IMR-90 (cell line): ENCODE results near the gene RAB15. TPM values are rescaled to one million over a fixed set of nuclear protein-coding genes. Genes with fewer than 3 reads are reported as not detected.
A peak's percentile ranks its signal among the peaks of the same experiment; 100 is the strongest.

ENCODE experiments used
- ATAC-seq: fragments of 200-7000 bp; cut with Tn5 transposase; 2 replicates; pipeline ENCODE4 v1.9.1; 2020; ENCODE audit warnings: low read depth, mild to moderate bottlenecking, moderate library complexity
- BruUV-seq: library from RNA; stranded (reverse); fragments of 400-500 nt; replicated peaks from 2 replicates; lab custom pipeline; 2021; lab: Mats Ljungman, UMichigan
- CTCF ChIA-PET: fragments of 300-600 bp; formaldehyde crosslinking; extraction: SDS; loops from one replicate; lab custom pipeline; 2021; ENCODE audit warnings: antibody characterized with exemption; lab: Yijun Ruan, JAX
- POLR2A ChIA-PET: fragments of 300-600 bp; sonication (Branson Sonifier 250); formaldehyde crosslinking; loops from one replicate; lab custom pipeline; 2022; ENCODE audit warnings: antibody characterized with exemption; ENCODE audit not compliant: unreplicated experiment; lab: Charles Lee
- DNase-seq: peaks from one replicate; pipeline ENCODE4 v3.0.0; 2013
- H2AFZ ChIP-seq: replicated peaks from 2 replicates; pipeline ENCODE3; 2013; ENCODE audit warnings: low read length, mild to moderate bottlenecking; ENCODE audit not compliant: poor library complexity
- H2AK5ac ChIP-seq: 2 replicates; pipeline ENCODE4 v1.6.1; 2013; ENCODE audit warnings: low read depth, low read length, inconsistent platforms
- H2AK9ac ChIP-seq: replicated peaks from 2 replicates; pipeline ENCODE3; 2013; ENCODE audit warnings: mild to moderate bottlenecking, low read depth, low read length, moderate library complexity; ENCODE audit not compliant: poor library complexity
- H2BK120ac ChIP-seq: 2 replicates; pipeline ENCODE4 v1.6.1; 2013; ENCODE audit warnings: low read depth, low read length, inconsistent platforms
- H2BK15ac ChIP-seq: 3 replicates; pipeline ENCODE4 v1.6.1; 2013; ENCODE audit warnings: low read depth, low read length, inconsistent platforms
- H2BK20ac ChIP-seq: 2 replicates; pipeline ENCODE4 v1.6.1; 2013; ENCODE audit warnings: low read depth, mild to moderate bottlenecking, inconsistent platforms, low read length, moderate library complexity
- H2BK5ac ChIP-seq: 2 replicates; pipeline ENCODE4 v1.6.1; 2013; ENCODE audit warnings: mild to moderate bottlenecking, low read depth, low read length, inconsistent platforms; ENCODE audit not compliant: poor library complexity, severe bottlenecking
- H3K14ac ChIP-seq: replicated peaks from 2 replicates; pipeline ENCODE4 v1.6.1; 2013; ENCODE audit warnings: low read depth, low read length, inconsistent platforms
- H3K18ac ChIP-seq: 2 replicates; pipeline ENCODE4 v1.6.1; 2013; ENCODE audit warnings: low read depth, low read length, control low read depth
- H3K23ac ChIP-seq: 2 replicates; pipeline ENCODE4 v1.6.1; 2013; ENCODE audit warnings: low read depth, low read length, inconsistent platforms
- H3K27ac ChIP-seq: 2 replicates; pipeline ENCODE4 v1.5.1; 2013; ENCODE audit warnings: mild to moderate bottlenecking, control low read depth, low read length; ENCODE audit not compliant: insufficient read depth
- H3K27me3 ChIP-seq: 2 replicates; pipeline ENCODE4 v1.6.1; 2013; ENCODE audit warnings: low read length; ENCODE audit not compliant: control insufficient read depth, insufficient read depth
- H3K36me3 ChIP-seq: 2 replicates; pipeline ENCODE4 v1.6.1; 2013; ENCODE audit warnings: low read length, mixed read lengths; ENCODE audit not compliant: control insufficient read depth, insufficient read depth
- H3K4ac ChIP-seq: 2 replicates; pipeline ENCODE4 v1.6.1; 2013; ENCODE audit warnings: low read depth, low read length, inconsistent platforms
- H3K4me1 ChIP-seq: 2 replicates; pipeline ENCODE4 v1.6.1; 2013; ENCODE audit warnings: low read length, mixed read lengths; ENCODE audit not compliant: control insufficient read depth, insufficient read depth
- H3K4me2 ChIP-seq: 2 replicates; pipeline ENCODE4 v1.6.1; 2013; ENCODE audit warnings: low read depth, mild to moderate bottlenecking, control low read depth, low read length, moderate library complexity
- H3K4me3 ChIP-seq: 2 replicates; pipeline ENCODE4 v1.5.1; 2013; ENCODE audit warnings: low read depth, mild to moderate bottlenecking, control low read depth, low read length, moderate library complexity; ENCODE audit not compliant: insufficient read depth
- H3K56ac ChIP-seq: 2 replicates; pipeline ENCODE4 v1.6.1; 2013; ENCODE audit warnings: low read length, inconsistent platforms; ENCODE audit not compliant: insufficient read depth; ENCODE audit errors: extremely low read depth
- H3K79me1 ChIP-seq, 2 experiments: 2 replicates each; pipeline ENCODE4 v1.6.1; 2013; ENCODE audit warnings: low read length in 2 of 2, inconsistent platforms in 1 of 2, low read depth in 1 of 2
- H3K9ac ChIP-seq: 2 replicates; pipeline ENCODE4 v1.6.1; 2013; ENCODE audit warnings: low read depth, low read length, control low read depth
- H3K9me1 ChIP-seq: 2 replicates; pipeline ENCODE4 v1.6.1; 2013; ENCODE audit warnings: low read length, inconsistent platforms; ENCODE audit not compliant: insufficient read depth
- H3K9me3 ChIP-seq: 2 replicates; pipeline ENCODE4 v1.6.1; 2013; ENCODE audit warnings: low read length; ENCODE audit not compliant: control insufficient read depth, insufficient read depth
- H4K20me1 ChIP-seq: 2 replicates; pipeline ENCODE4 v1.6.1; 2013; ENCODE audit warnings: low read length, inconsistent platforms; ENCODE audit not compliant: insufficient read depth
- H4K5ac ChIP-seq: 2 replicates; pipeline ENCODE4 v1.6.1; 2013; ENCODE audit warnings: mild to moderate bottlenecking, low read depth, low read length, control low read depth
- H4K8ac ChIP-seq, 2 experiments: 2 replicates each; pipeline ENCODE4 v1.6.1; 2013; ENCODE audit warnings: low read depth in 2 of 2, low read length in 2 of 2, control low read depth in 1 of 2, inconsistent platforms in 1 of 2
- H4K91ac ChIP-seq: 2 replicates; pipeline ENCODE4 v1.6.1; 2013; ENCODE audit warnings: low read depth, low read length, inconsistent platforms; ENCODE audit not compliant: insufficient read depth
- CEBPB ChIP-seq: IDR thresholded peaks from 2 replicates; pipeline ENCODE4 v1.6.1; 2012; ENCODE audit warnings: low read depth, low read length, improper control_type of control experiment
- CHD1 ChIP-seq: IDR thresholded peaks from 2 replicates; pipeline ENCODE4 v1.6.1; 2012; ENCODE audit warnings: low read depth, low read length, improper control_type of control experiment
- CTCF ChIP-seq: conservative IDR thresholded peaks from 2 replicates; pipeline ENCODE4 v1.5.1; 2012; ENCODE audit warnings: mild to moderate bottlenecking, low read depth, low read length, improper control_type of control experiment
- MXI1 ChIP-seq: IDR thresholded peaks from 2 replicates; pipeline ENCODE4 v1.6.1; 2012; ENCODE audit warnings: low read depth, mild to moderate bottlenecking, low read length, moderate library complexity, borderline replicate concordance
- POLR2A ChIP-seq: IDR thresholded peaks from 2 replicates; pipeline ENCODE4 v1.6.1; 2012; ENCODE audit warnings: mild to moderate bottlenecking, low read depth, low read length
- RAD21 ChIP-seq: IDR thresholded peaks from 2 replicates; pipeline ENCODE4 v1.6.1; 2012; ENCODE audit warnings: low read length, improper control_type of control experiment
- RFX5 ChIP-seq: IDR thresholded peaks from 2 replicates; pipeline ENCODE4 v1.8.0; 2012; ENCODE audit warnings: low read depth, mild to moderate bottlenecking, low read length, moderate library complexity
- SMC3 ChIP-seq: fragments of 150-350 bp; IDR thresholded peaks from 2 replicates; pipeline ENCODE4 v1.6.1; 2016; ENCODE audit warnings: low read depth, mild to moderate bottlenecking, antibody characterized with exemption, low read length, moderate library complexity
- USF2 ChIP-seq: fragments of 150-350 bp; IDR thresholded peaks from 2 replicates; pipeline ENCODE4 v1.6.1; 2017; ENCODE audit warnings: mild to moderate bottlenecking, antibody characterized with exemption, low read length, low read depth
- WGBS, 2 experiments: methylation state at CpG; one replicate each; pipeline versions ENCODE4 v1.1.5 to v1.1.7; 2013; ENCODE audit warnings: missing lambda C conversion rate in 2 of 2; ENCODE audit not compliant: insufficient read length in 1 of 2; ENCODE audit errors: extremely low coverage in 2 of 2; 5-methylcytosine and 5-hydroxymethylcytosine counted together
- dilution Hi-C: fragments of 300-500 bp; cut with HindIII; formaldehyde crosslinking; loops from one replicate; pipeline ENCODE4 v1.14.3; 2018; ENCODE audit warnings: low sequenced_read_pairs; ENCODE audit not compliant: unreplicated experiment
- in situ Hi-C: fragments of 300-500 bp; cut with MboI; formaldehyde crosslinking; loops from 3 replicates; pipeline ENCODE4 v1.14.3; 2019; ENCODE audit warnings: low sequenced_read_pairs, inconsistent platforms, mixed read lengths
- intact Hi-C: fragments of 100-400 bp; cut with micrococcal nuclease; formaldehyde crosslinking; loops from 2 replicates; pipeline ENCODE4 v1.10.0; 2022
- polyA plus RNA-seq, 3 experiments: library from polyadenylated mRNA; depleted of rRNA; stranded (reverse); fragments of >200 nt; gene quantifications; 2 replicates each; pipeline ENCODE4 v1.2.3, GENCODE V29; 2012; ENCODE audit warnings: low replicate concordance in 1 of 3
- total RNA-seq: library from RNA; depleted of rRNA; stranded (reverse); fragments of >200 nt; gene quantifications from 2 replicates; pipeline ENCODE4 v1.2.3, GENCODE V29; 2012
- TF ChIP-seq, protein P1 (sequence below): fragments of 150-350 bp; IDR thresholded peaks from 2 replicates; pipeline ENCODE4 v1.6.1; 2016; ENCODE audit warnings: low read depth, mild to moderate bottlenecking, low read length, moderate library complexity, borderline replicate concordance

The RAB15 gene
- total and polyA plus RNA-seq, 2 of the 4 experiments (the other 2 are of a cell fraction) = 3.4 to 7.8 TPM

DNA sequence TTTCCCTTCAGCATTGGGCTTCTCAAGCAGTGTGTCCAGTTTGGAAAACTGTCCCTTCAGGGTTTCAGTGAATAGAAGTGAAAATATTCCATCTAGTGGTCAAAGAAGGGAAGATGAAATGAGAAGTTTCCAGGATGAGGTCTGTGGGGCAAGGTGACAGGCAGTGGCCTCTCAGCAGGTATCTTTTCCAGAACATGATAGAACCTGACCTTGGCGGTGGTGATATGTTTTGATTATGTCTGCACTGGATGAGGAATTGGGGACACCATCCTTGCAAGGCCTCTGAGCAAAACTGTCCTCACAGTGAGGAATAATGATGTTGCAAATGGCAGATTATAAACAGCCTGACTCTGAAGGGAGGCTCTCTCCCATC is 34.3 kb downstream of the RAB15 start:
- POLR2A ChIA-PET = no interaction called here
- Histone ChIP-seq H3K4me1 (no peaks in the 10 kb centered on the region), H4K91ac (no peak overlapping the region), H3K4ac (no peak overlapping the region), H3K27me3 (no peaks in the 10 kb centered on the region), H3K56ac (no peak overlapping the region), H3K18ac (no peak overlapping the region), H3K9me3 (no peaks in the 10 kb centered on the region), H3K79me1 (peaks cover 0 to 3% of the 10 kb centered on the region in 2 experiments; a peak in 1 of 4 replicates), H4K5ac (no peak overlapping the region), H2AFZ (no peak overlapping the region), H2BK5ac (no peak overlapping the region), H2AK5ac (no peak overlapping the region), H3K4me2 (no peak overlapping the region), H3K9me1 (peaks cover 4% of the 10 kb centered on the region; the same call in 1 of the 2 replicates), H2AK9ac (no peak overlapping the region), H3K9ac (no peak overlapping the region), H2BK20ac (no peak overlapping the region), H2BK120ac (no peak overlapping the region), H4K8ac (no peak overlapping the region), H3K23ac (no peak overlapping the region), H3K36me3 (peaks cover 6% of the 10 kb centered on the region), H3K14ac (no peak overlapping the region), H4K20me1 (no peaks in the 10 kb centered on the region; the same call in 1 of the 2 replicates), H2BK15ac (no peak overlapping the region), H3K27ac (no peak overlapping the region), H3K4me3 (no peak overlapping the region)
- ATAC-seq (peak; percentile 67), DNase-seq (peak; percentile 15)
- 100% methylated on average over 1 of the region's 1 CpG; no CpG with 5 or more reads in 1 of the 2 experiments for WGBS, 2 experiments
- in situ Hi-C loops (no loop called here), intact Hi-C loops (no loop called here), dilution Hi-C loops (no loop called here)
- CTCF ChIA-PET = no interaction called here
- no peak for TF ChIP-seq CEBPB
- TF ChIP-seq, protein P1, sequence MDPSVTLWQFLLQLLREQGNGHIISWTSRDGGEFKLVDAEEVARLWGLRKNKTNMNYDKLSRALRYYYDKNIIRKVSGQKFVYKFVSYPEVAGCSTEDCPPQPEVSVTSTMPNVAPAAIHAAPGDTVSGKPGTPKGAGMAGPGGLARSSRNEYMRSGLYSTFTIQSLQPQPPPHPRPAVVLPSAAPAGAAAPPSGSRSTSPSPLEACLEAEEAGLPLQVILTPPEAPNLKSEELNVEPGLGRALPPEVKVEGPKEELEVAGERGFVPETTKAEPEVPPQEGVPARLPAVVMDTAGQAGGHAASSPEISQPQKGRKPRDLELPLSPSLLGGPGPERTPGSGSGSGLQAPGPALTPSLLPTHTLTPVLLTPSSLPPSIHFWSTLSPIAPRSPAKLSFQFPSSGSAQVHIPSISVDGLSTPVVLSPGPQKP = no peak
- TF ChIP-seq RFX5 = no peak
- no peak for TF ChIP-seq POLR2A
- TF ChIP-seq USF2 = no peak
- TF ChIP-seq MXI1 = no peak
- peak; percentile 26; the same call in 1 of the 2 replicates for TF ChIP-seq CTCF
- no peak for TF ChIP-seq SMC3
- TF ChIP-seq CHD1 = no peak
- TF ChIP-seq RAD21 = peak; percentile 18; the same call in 1 of the 2 replicates
- BruUV-seq = no TSS peak
